GM12878 (cell line): Measurements from ENCODE around the gene MTX1. TPM values are rescaled to one million over a fixed set of nuclear protein-coding genes. Genes with fewer than 3 reads are reported as not detected.
A peak's percentile ranks its signal among the peaks of the same experiment; 100 is the strongest.

Experiments
- ATAC-seq: fragments of 200-7000 bp; cut with Tn5 transposase; 3 replicates; pipeline ENCODE4 v1.9.1; 2020; ENCODE audit warnings: mild to moderate bottlenecking, moderate library complexity
- BruUV-seq: library from RNA; stranded (reverse); fragments of 400-500 nt; replicated peaks from 2 replicates; lab custom pipeline; 2021; lab: Mats Ljungman, UMichigan
- CTCF ChIA-PET: fragments of 300-600 bp; sonication (Branson Sonifier 250); formaldehyde crosslinking; extraction: SDS; loops from one replicate; lab custom pipeline; 2021; ENCODE audit warnings: inconsistent platforms; lab: Yijun Ruan, JAX
- POLR2A ChIA-PET: fragments of 350-600 bp; formaldehyde crosslinking; extraction: SDS; loops from one replicate; lab custom pipeline; 2021; ENCODE audit warnings: inconsistent platforms; lab: Charles Lee
- RAD21 ChIA-PET: fragments of 300-600 bp; sonication (Branson Sonifier 250); formaldehyde crosslinking; loops from one replicate; lab custom pipeline; 2023; ENCODE audit warnings: antibody characterized with exemption; ENCODE audit not compliant: unreplicated experiment; lab: Charles Lee
- SMC1A ChIA-PET: fragments of 300-600 bp; sonication (Branson Sonifier 250); formaldehyde crosslinking; loops from one replicate; lab custom pipeline; 2023; ENCODE audit not compliant: unreplicated experiment, uncharacterized antibody; lab: Charles Lee
- DNase-seq: peaks from one replicate; pipeline ENCODE4 v3.0.0-alpha.2; 2011; ENCODE audit warnings: low read depth, low spot score
- FAIRE-seq: peaks from 3 replicates; lab custom pipeline; 2011; peaks lifted over from hg19 to GRCh38; lab: Jason Lieb, UNC
- H2AFZ ChIP-seq: 2 replicates; pipeline ENCODE4 v1.6.0; 2011; ENCODE audit warnings: low read depth, low read length, control low read depth; ENCODE audit not compliant: control insufficient read depth
- H3K27ac ChIP-seq: 2 replicates; pipeline ENCODE4 v1.5.1; 2011; ENCODE audit warnings: control low read depth; ENCODE audit not compliant: control insufficient read depth, insufficient read depth
- H3K27me3 ChIP-seq, 2 experiments: replicated peaks in 1 of 2; 2 replicates each; pipeline versions ENCODE4 v1.6.0 to v1.6.1; 2011; ENCODE audit warnings: low read length in 1 of 2; ENCODE audit not compliant: control insufficient read depth in 2 of 2, insufficient read depth in 2 of 2
- H3K36me3 ChIP-seq, 2 experiments: 2 replicates each; pipeline ENCODE4 v1.5.1; 2011; ENCODE audit warnings: low read length in 1 of 2; ENCODE audit not compliant: control insufficient read depth in 2 of 2, insufficient read depth in 2 of 2
- H3K4me1 ChIP-seq: 2 replicates; pipeline ENCODE4 v1.6.1; 2011; ENCODE audit warnings: mild to moderate bottlenecking, low read length, moderate library complexity, mixed read lengths; ENCODE audit not compliant: control insufficient read depth, insufficient read depth
- H3K4me2 ChIP-seq: 2 replicates; pipeline ENCODE4 v1.6.0; 2011; ENCODE audit warnings: control low read depth; ENCODE audit not compliant: control insufficient read depth, insufficient read depth
- H3K4me3 ChIP-seq: fragments of 200-600 bp; sonication (generic); 2 replicates; pipeline ENCODE4 v1.5.1; 2016
- H3K79me2 ChIP-seq: 2 replicates; pipeline ENCODE4 v1.6.0; 2011; ENCODE audit warnings: low read length; ENCODE audit not compliant: control insufficient read depth, insufficient read depth
- H3K9ac ChIP-seq: 2 replicates; pipeline ENCODE4 v1.8.0; 2011; ENCODE audit warnings: low read length, control low read depth, mixed read lengths; ENCODE audit not compliant: control insufficient read depth, insufficient read depth
- H3K9me3 ChIP-seq: replicated peaks from 3 replicates; pipeline ENCODE4 v1.5.1; 2011; ENCODE audit warnings: mild to moderate bottlenecking, low read length; ENCODE audit not compliant: control insufficient read depth, insufficient read depth
- H4K20me1 ChIP-seq: 2 replicates; pipeline ENCODE4 v1.6.0; 2011; ENCODE audit not compliant: control insufficient read depth, insufficient read depth
- BRCA1 ChIP-seq: IDR thresholded peaks from 2 replicates; pipeline ENCODE4 v1.6.1; 2011; ENCODE audit warnings: low read depth, low read length, improper control_type of control experiment
- KLF5 ChIP-seq: fragments of 450-650 bp; IDR thresholded peaks from 2 replicates; pipeline ENCODE4 v1.6.1; 2014; ENCODE audit warnings: mild to moderate bottlenecking; ENCODE audit not compliant: partially characterized antibody
- LARP7 ChIP-seq: fragments of 450-650 bp; IDR thresholded peaks from 2 replicates; pipeline ENCODE4 v1.6.1; 2017; ENCODE audit warnings: mild to moderate bottlenecking
- POU2F2 ChIP-seq: IDR thresholded peaks from 3 replicates; pipeline ENCODE4 v1.6.1; 2011; ENCODE audit warnings: low read depth, mild to moderate bottlenecking, low read length, borderline replicate concordance
- RCOR1 ChIP-seq: conservative IDR thresholded peaks from 2 replicates; pipeline ENCODE4 v1.6.1; 2012; ENCODE audit warnings: low read depth, low read length, improper control_type of control experiment
- SMAD1 ChIP-seq: fragments of 450-650 bp; IDR thresholded peaks from 2 replicates; pipeline ENCODE4 v1.6.1; 2018; ENCODE audit warnings: mild to moderate bottlenecking, low read depth; ENCODE audit not compliant: partially characterized antibody
- TBL1XR1 ChIP-seq: IDR thresholded peaks from 2 replicates; pipeline ENCODE4 v1.6.1; 2012; ENCODE audit warnings: low read depth, low read length, improper control_type of control experiment
- TCF12 ChIP-seq: IDR thresholded peaks from 2 replicates; pipeline ENCODE4 v1.6.1; 2011; ENCODE audit warnings: low read depth, mild to moderate bottlenecking, low read length
- WGBS: methylation state at CpG from one replicate; pipeline ENCODE4 v1.1.6; 2016; ENCODE audit warnings: low lambda C conversion rate; ENCODE audit not compliant: insufficient replicate concordance, insufficient coverage; ENCODE audit errors: missing lambda C conversion rate; 5-methylcytosine and 5-hydroxymethylcytosine counted together
- in situ Hi-C: fragments of 300-500 bp; cut with MboI; formaldehyde crosslinking; loops from 9 replicates; pipeline ENCODE4 v1.14.3; 2018; ENCODE audit warnings: mixed read lengths
- intact Hi-C: fragments of 100-400 bp; cut with micrococcal nuclease; formaldehyde crosslinking; loops from one replicate; pipeline ENCODE4 v1.14.2; 2022; ENCODE audit not compliant: unreplicated experiment
- polyA plus RNA-seq, 11 experiments: library from polyadenylated mRNA; depleted of rRNA in 4 of 11; unstranded in 6 of 11; stranded (reverse) in 5 of 11; fragments of >200 nt; fragmentation: Nextera tagmentation in 4 of 11; fragmentation: Illumina TruSeq in 1 of 11; extraction: Ambion mirVana in 4 of 11; extraction: Trizol in 1 of 11; gene quantifications; 1 replicate in 1 of 11; 2 replicates in 10 of 11; pipeline versions ENCODE4 v1.2.1 to v1.2.3, GENCODE V29; 2011 to 2016; ENCODE audit warnings: inconsistent platforms in 2 of 11, missing spikeins in 2 of 11, low read depth in 1 of 11
- total RNA-seq, 4 experiments: library from RNA; depleted of rRNA in 3 of 4; stranded (reverse); fragments of >200 nt in 3 of 4; fragmentation: Illumina TruSeq in 1 of 4; extraction: Trizol in 1 of 4; gene quantifications; 2 replicates each; pipeline versions ENCODE4 v1.2.1 to v1.2.3, GENCODE V29; 2013 to 2021

Gene MTX1
- total and polyA plus RNA-seq, 10 of the 15 experiments (the other 5 are each of a cell fraction or from before 2014, with no cell fraction given) = 15.8 to 92.0 (median 49.1) TPM

DNA sequence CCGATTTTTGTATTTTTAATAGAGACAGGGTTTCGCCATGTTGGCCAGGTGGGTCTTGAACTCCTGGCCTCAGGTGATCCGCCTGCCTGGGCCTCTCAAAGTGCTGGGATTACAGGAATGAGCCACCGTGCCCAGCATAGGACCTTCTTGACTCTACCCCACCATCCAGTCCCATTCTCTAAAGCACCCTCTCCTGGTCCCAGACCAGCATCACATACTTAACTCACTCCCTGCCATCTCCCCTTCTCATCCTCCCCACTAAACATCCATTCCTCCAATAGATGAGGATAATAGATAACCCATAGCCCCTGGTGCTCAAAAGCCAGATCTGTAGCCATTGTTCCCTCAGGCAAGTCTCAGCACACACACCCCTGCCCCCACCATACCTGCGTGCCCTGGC lies 44.7 kb downstream of the MTX1 start:
- no peaks in the 10 kb centered on the region for H3K9me3 ChIP-seq
- 95% methylated on average over 5 of the region's 5 CpGs for WGBS
- FAIRE-seq = no peak
- in situ Hi-C loops = no loop called here
- no peaks in the 10 kb centered on the region for H4K20me1 ChIP-seq
- H3K27ac ChIP-seq = no peak overlapping the region
- POLR2A ChIA-PET = interaction anchor here (0.5 to 1.6 kb wide), 2 partner anchors 51 kb away, joined by 3 to 4 read pairs; no protein-coding TSS in a partner anchor
- RAD21 ChIA-PET = interaction anchor here (0.5 to 5.2 kb wide), 4 partner anchors 20 to 730 kb away, joined by 3 to 81 read pairs (median 5); partner anchors contain the start of genes CLK2 and RUSC1
- CTCF ChIA-PET = interaction anchor here (1.2 to 9.6 kb wide), 6 partner anchors 20 to 318 kb away, joined by 3 to 225 read pairs (median 46); partner anchors contain the start of genes CLK2, FDPS, HCN3 and RUSC1
- H3K4me3 ChIP-seq = peak overlapping the region; percentile 92; the same call in 1 of the 2 replicates
- intact Hi-C loops = no loop called here
- no peak overlapping the region for H3K9ac ChIP-seq
- TF ChIP-seq BRCA1 = no peak
- no peak for TF ChIP-seq RCOR1
- TF ChIP-seq TCF12 = no peak
- no peak for TF ChIP-seq SMAD1
- TF ChIP-seq TBL1XR1 = no peak
- TF ChIP-seq KLF5 = no peak
- TF ChIP-seq LARP7 = no peak
- no peak for TF ChIP-seq POU2F2
- SMC1A ChIA-PET = interaction anchor here (3.8 to 4.7 kb wide), 2 partner anchors 53 to 69 kb away, joined by 44 to 57 read pairs; partner anchors contain the start of genes FDPS and RUSC1
- no peak for DNase-seq
- H3K79me2 ChIP-seq = peaks cover 7% of the 10 kb centered on the region
- no peak overlapping the region for H3K4me2 ChIP-seq
- H3K27me3 ChIP-seq = no peaks in the 10 kb centered on the region
- ATAC-seq = no peak
- no peak overlapping the region for H2AFZ ChIP-seq
- H3K36me3 ChIP-seq = peaks cover 0 to 1% of the 10 kb centered on the region in 2 experiments; a peak in 1 of 4 replicates
- H3K4me1 ChIP-seq = peaks cover 13% of the 10 kb centered on the region
- no TSS peak for BruUV-seq
